ENCODE measurements around the gene ARID3A. TPM values are rescaled to one million over a fixed set of nuclear protein-coding genes. Genes with fewer than 3 reads are reported as not detected.

The ARID3A gene
- total and polyA plus RNA-seq, 2 of the 8 experiments (the other 6 are each of a cell fraction or from before 2014, with no cell fraction given), result 40.5 to 77.4 TPM

DNA sequence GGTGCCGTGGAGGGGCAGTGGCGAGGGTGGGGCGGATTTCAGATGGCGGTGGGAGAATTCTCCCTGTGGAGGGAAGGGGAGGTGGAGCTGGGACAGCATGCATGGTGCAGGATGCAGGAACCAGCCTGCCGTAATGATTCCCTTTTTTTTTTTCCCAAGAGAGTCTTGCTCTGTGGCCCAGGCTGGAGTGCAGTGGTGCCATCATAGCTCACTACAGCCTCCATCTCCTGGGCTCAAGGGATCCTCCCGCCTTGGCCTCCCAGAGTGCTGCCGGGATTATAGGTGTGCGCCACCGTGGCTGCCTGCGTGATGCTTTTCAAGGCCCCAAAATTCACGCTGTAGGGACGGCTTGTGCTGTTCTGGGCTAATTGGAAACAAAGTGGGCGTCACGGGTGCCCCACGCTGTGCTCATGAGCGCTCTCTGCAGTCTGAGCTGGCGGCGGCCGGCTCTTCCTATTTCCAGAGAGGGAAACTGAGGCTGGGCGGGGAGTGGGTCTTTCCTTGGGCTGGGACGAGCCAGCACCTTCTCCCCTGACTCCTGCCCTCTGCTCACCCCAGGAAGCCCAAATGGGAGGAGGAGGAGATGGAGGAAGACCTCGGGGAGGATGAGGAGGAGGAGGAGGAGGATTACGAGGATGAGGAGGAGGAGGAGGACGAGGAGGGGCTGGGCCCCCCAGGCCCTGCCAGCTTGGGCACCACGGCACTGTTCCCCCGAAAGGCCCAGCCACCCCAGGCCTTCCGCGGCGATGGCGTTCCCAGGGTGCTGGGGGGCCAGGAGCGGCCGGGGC is 6.2 kb downstream of the ARID3A start:
- no peak overlapping the region for H3K23ac ChIP-seq (ENCODE audit: insufficient read length)
- H3K27ac ChIP-seq (ENCODE audit: low read depth, low read length), result peak overlapping the region; percentile 55; the same call in 1 of the 2 replicates
- H2BK5ac ChIP-seq (ENCODE audit: low read depth, low read length), result peak overlapping the region; percentile 66; the same call in 1 of the 2 replicates
- H2BK20ac ChIP-seq (ENCODE audit: low read length), result 0 out of 2 replicates have a peak overlapping the region, but pooled peaks have one; percentile 48
- H3K36me3 ChIP-seq (ENCODE audit: control insufficient read depth in 2 of 4, insufficient read depth in 4 of 4, low read length in 3 of 4), result peaks cover 0 to 19% (median 10%) of the 10 kb centered on the region in 4 experiments; a peak in 4 of 8 replicates
- H2BK120ac ChIP-seq (replicated peaks; ENCODE audit: low read depth, low read length), result no peak overlapping the region
- peaks cover 0 to 54% of the 10 kb centered on the region in 2 experiments; a peak in 3 of 4 replicates for H3K79me2 ChIP-seq (ENCODE audit: control insufficient read depth in 1 of 2, insufficient read depth in 2 of 2, low read length in 2 of 2)
- H3K4ac ChIP-seq (replicated peaks; ENCODE audit: insufficient read length, low read depth, low read length), result no peak overlapping the region
- WGBS, 2 experiments (ENCODE audit: extremely low coverage in 1 of 2, insufficient coverage in 1 of 2, insufficient read length in 1 of 2, insufficient replicate concordance in 2 of 2, low coverage in 1 of 2, low lambda C conversion rate in 2 of 2, missing lambda C conversion rate in 1 of 2), result 80 to 94% methylated on average over 1 to 29 of the region's 32 CpGs
- H3K4me1 ChIP-seq (replicated peaks in 1 of 4; ENCODE audit: control insufficient read depth in 3 of 4, insufficient read depth in 4 of 4, low read length in 3 of 4), result peaks cover 2 to 21% (median 10%) of the 10 kb centered on the region in 4 experiments
- TF ChIP-seq SP2 (IDR thresholded peaks at IDR 0.05; ENCODE audit: low read length) (no peak), SIX5 (IDR thresholded peaks at IDR 0.05; ENCODE audit: low read depth, low read length) (no peak), RAD21 (IDR thresholded peaks at IDR 0.05 in 1 of 2, conservative IDR thresholded peaks at IDR 0.05 in 1 of 2; ENCODE audit: low read depth in 2 of 2, low read length in 2 of 2) (no peak), RXRA (IDR thresholded peaks at IDR 0.05; ENCODE audit: insufficient read depth, low read depth, low read length) (no peak), GABPA (IDR thresholded peaks at IDR 0.05; ENCODE audit: borderline replicate concordance, insufficient read depth, low read length) (no peak), YY1 (IDR thresholded peaks at IDR 0.05; ENCODE audit: low read depth, low read length) (no peak), SAP30 (IDR thresholded peaks at IDR 0.05; ENCODE audit: insufficient read depth, insufficient replicate concordance, low read length) (no peak)
- ChIA-PET POLR2A (ENCODE audit: partially characterized antibody) (interaction anchor here (0.9 to 1.9 kb wide), 7 partner anchors 12 to 129 kb away, joined by 3 to 6 read pairs (median 3); no protein-coding TSS in a partner anchor), CTCF (ENCODE audit: partially characterized antibody) (interaction anchor here (0.6 to 1.6 kb wide), 7 partner anchors 40 to 109 kb away, joined by 3 to 5 read pairs (median 3); no protein-coding TSS in a partner anchor)
- no peak overlapping the region for H3K4me2 ChIP-seq (ENCODE audit: insufficient read depth in 1 of 2, low read depth in 2 of 2, low read length in 2 of 2)
- no peak for FAIRE-seq
- peaks cover 3 to 14% of the 10 kb centered on the region in 2 experiments for H4K20me1 ChIP-seq (replicated peaks in 1 of 2; ENCODE audit: control insufficient read depth in 1 of 2, insufficient read depth in 2 of 2, low read length in 2 of 2)
- H3K23me2 ChIP-seq (ENCODE audit: low read depth, low read length), result no peaks in the 10 kb centered on the region
- no peak overlapping the region for H3K18ac ChIP-seq (ENCODE audit: extremely low read depth, low read length)
- no peak overlapping the region for H3K14ac ChIP-seq (ENCODE audit: insufficient read length)
- H3K9ac ChIP-seq (replicated peaks in 1 of 4; ENCODE audit: extremely low read depth in 1 of 4, low read depth in 3 of 4, low read length in 3 of 4), result no peak overlapping the region
- no peak overlapping the region for H3K4me3 ChIP-seq (ENCODE audit: extremely low read depth in 1 of 4, insufficient read depth in 2 of 4, low read depth in 3 of 4, low read length in 4 of 4)
- no peak overlapping the region for H3K56ac ChIP-seq (replicated peaks; ENCODE audit: insufficient read length, low read depth, low read length)
- no peak overlapping the region for H4K5ac ChIP-seq (ENCODE audit: insufficient read length, low read depth, low read length)
- H3K9me3 ChIP-seq (ENCODE audit: insufficient read depth in 2 of 2, low read depth in 1 of 2, low read length in 1 of 2), result no peaks in the 10 kb centered on the region
- peaks cover 6% of the 10 kb centered on the region; the same call in 1 of the 2 replicates for H3K79me1 ChIP-seq (ENCODE audit: low read depth, low read length)
- H2AK5ac ChIP-seq (ENCODE audit: low read depth, low read length), result no peak overlapping the region
- no peak overlapping the region for H2BK15ac ChIP-seq (ENCODE audit: low read length)
- no peak overlapping the region for H2AFZ ChIP-seq (ENCODE audit: low read length)
- no peak overlapping the region for H2BK12ac ChIP-seq (ENCODE audit: low read depth, low read length)
- peak overlapping the region; percentile 73 for H4K91ac ChIP-seq (replicated peaks; ENCODE audit: insufficient read length, low read length)
- H4K8ac ChIP-seq (ENCODE audit: extremely low read depth, insufficient read depth, low read length), result no peak overlapping the region
- DNase-seq (ENCODE audit: low read depth in 1 of 2, low spot score in 2 of 2), result no peak
- no peaks in the 10 kb centered on the region for H3K27me3 ChIP-seq (replicated peaks in 1 of 4; ENCODE audit: control insufficient read depth in 3 of 4, extremely low read depth in 1 of 4, insufficient read depth in 3 of 4, low read length in 3 of 4)
